ENCODE data around the gene ZBTB44.

ZBTB44 gene

DNA sequence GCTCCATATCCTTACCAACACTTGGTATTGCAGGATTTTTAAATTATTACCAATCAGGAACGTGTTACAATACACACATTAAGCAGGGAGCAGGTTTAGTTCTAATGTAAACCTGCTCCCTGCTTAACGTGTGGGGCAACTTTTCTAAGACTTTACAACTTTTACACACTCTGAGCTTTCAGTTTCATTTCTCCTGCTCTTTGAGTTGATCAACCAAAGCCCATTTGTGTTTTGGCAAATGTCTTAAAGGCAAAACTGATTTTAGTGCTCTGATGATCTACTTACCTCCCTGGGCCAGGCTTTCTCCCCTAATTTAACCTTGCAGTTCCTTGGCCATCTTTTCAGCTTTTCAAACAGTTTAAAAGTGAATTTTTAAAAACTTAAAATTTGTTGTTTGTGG, 70.9 kb downstream of the ZBTB44 start:
- TF ChIP-seq ZNF565 (CRISPR knock-in tag; conservative IDR thresholded peaks at IDR 0.05; ENCODE audit: low read depth): no peak
- no peak for TF ChIP-seq ESRRG (CRISPR knock-in tag; IDR thresholded peaks at IDR 0.05)
- TF ChIP-seq OSR1 (CRISPR knock-in tag; IDR thresholded peaks at IDR 0.05): no peak
- no peak for TF ChIP-seq ZC3H10 (CRISPR knock-in tag; IDR thresholded peaks at IDR 0.05)
- no peak for TF ChIP-seq TCF4 (CRISPR knock-in tag; IDR thresholded peaks at IDR 0.05; ENCODE audit: borderline replicate concordance)
- ATAC-seq: no peak

DNA sequence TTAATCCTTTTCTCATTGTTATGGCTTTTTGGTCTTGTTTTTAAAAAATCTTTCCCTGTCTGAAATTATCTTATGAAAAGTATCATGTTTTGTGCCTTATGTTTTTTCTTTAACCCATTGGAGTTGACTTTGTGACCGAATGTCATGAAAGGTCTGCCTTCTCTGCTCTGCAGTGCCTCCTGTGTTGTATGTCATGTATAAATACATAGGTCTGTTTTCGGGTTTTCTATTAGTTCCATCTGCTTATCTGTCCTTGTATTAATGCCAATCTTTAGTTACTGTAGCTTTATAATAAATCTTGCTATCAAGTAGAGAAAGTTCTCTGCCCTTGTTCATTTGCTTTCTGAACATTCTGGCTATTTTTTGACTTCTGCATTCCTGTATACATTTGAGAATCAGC, 73.0 kb downstream of the ZBTB44 start:
- ATAC-seq: no peak
- TF ChIP-seq, protein P1, sequence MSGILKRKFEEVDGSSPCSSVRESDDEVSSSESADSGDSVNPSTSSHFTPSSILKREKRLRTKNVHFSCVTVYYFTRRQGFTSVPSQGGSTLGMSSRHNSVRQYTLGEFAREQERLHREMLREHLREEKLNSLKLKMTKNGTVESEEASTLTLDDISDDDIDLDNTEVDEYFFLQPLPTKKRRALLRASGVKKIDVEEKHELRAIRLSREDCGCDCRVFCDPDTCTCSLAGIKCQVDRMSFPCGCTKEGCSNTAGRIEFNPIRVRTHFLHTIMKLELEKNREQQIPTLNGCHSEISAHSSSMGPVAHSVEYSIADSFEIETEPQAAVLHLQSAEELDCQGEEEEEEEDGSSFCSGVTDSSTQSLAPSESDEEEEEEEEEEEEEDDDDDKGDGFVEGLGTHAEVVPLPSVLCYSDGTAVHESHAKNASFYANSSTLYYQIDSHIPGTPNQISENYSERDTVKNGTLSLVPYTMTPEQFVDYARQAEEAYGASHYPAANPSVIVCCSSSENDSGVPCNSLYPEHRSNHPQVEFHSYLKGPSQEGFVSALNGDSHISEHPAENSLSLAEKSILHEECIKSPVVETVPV (CRISPR knock-in tag; IDR thresholded peaks at IDR 0.05): no peak
- TF ChIP-seq SNAI2 (CRISPR knock-in tag; IDR thresholded peaks at IDR 0.05) (no peak), TCF4 (CRISPR knock-in tag; IDR thresholded peaks at IDR 0.05; ENCODE audit: borderline replicate concordance) (no peak), ZNF565 (CRISPR knock-in tag; conservative IDR thresholded peaks at IDR 0.05; ENCODE audit: low read depth) (no peak), ZFP3 (CRISPR knock-in tag; IDR thresholded peaks at IDR 0.05) (no peak), POU6F1 (CRISPR knock-in tag; IDR thresholded peaks at IDR 0.05; ENCODE audit: borderline replicate concordance, low read depth) (no peak), PATZ1 (CRISPR knock-in tag; IDR thresholded peaks at IDR 0.05; ENCODE audit: borderline replicate concordance) (no peak), ZNF8 (CRISPR knock-in tag; IDR thresholded peaks at IDR 0.05) (no peak), ZFP30 (CRISPR knock-in tag; IDR thresholded peaks at IDR 0.05) (no peak), PPARA (CRISPR knock-in tag; IDR thresholded peaks at IDR 0.05; ENCODE audit: borderline replicate concordance) (no peak), TOX (CRISPR knock-in tag; IDR thresholded peaks at IDR 0.05; ENCODE audit: borderline replicate concordance) (no peak), RARB (CRISPR knock-in tag; IDR thresholded peaks at IDR 0.05) (no peak), OSR1 (CRISPR knock-in tag; IDR thresholded peaks at IDR 0.05) (no peak), ISL1 (CRISPR knock-in tag; IDR thresholded peaks at IDR 0.05) (no peak), TSHZ2 (CRISPR knock-in tag; IDR thresholded peaks at IDR 0.05) (no peak), ESRRG (CRISPR knock-in tag; IDR thresholded peaks at IDR 0.05) (no peak), ZC3H10 (CRISPR knock-in tag; IDR thresholded peaks at IDR 0.05) (no peak), BACH2 (CRISPR knock-in tag; IDR thresholded peaks at IDR 0.05; ENCODE audit: borderline replicate concordance) (no peak), ARNTL (CRISPR knock-in tag; IDR thresholded peaks at IDR 0.05; ENCODE audit: borderline replicate concordance, low read depth) (no peak), ZNF70 (CRISPR knock-in tag; IDR thresholded peaks at IDR 0.05) (no peak)

DNA sequence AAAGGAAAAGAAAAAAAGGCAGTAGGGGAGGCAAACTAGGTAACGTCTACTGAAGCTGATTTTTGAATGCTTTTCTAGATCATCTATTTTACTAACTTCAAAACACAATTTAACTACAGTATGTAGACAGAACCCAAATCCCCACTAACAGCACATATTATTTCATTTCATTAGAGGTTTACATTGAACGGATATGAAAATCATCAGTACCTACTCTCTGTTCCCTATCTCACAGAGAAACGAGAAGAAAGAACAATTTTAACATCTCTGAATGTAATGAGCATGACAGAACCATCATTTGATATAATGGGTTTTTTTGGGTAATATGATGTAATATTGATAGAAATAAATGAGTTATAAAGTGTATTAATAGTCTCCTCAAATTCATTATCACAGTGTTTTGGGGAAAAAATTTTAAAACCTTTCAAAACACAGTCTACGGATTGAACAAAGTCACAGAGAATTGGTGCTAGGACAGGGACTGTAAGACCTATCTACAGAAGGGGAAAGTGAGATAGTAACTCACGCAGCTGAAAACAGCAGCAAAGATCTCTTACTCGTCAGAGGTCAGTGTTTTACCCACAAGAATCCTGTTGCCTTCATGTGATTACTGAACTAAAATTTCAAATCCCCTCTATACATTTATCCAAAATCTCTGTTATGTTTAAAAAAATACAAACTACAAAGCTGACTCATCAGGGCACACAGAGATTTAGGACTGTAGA, 77.3 kb downstream of the ZBTB44 start:
- ATAC-seq: no peak

More for the DNA sequence above, 77.3 kb downstream of the ZBTB44 start:
- TF ChIP-seq POU6F1 (CRISPR knock-in tag; IDR thresholded peaks at IDR 0.05; ENCODE audit: borderline replicate concordance, low read depth): no peak
- TF ChIP-seq RARB (CRISPR knock-in tag; IDR thresholded peaks at IDR 0.05): no peak
